Lower lobe of right lung (tissue), 1 donor: ENCODE measurements around the gene ENDOG. TPM values are rescaled to one million over a fixed set of nuclear protein-coding genes. Genes with fewer than 3 reads are reported as not detected.

Experiments used
- total RNA-seq: library from RNA; stranded (reverse); fragmentation: NEBNext Ultra II Directional; extraction: Animal tissue kit (Norgen Biotek cat#: 25700); gene quantifications from one replicate; pipeline ENCODE4 v1.2.1, GENCODE V29; 2021
- donor health status: DM: no; HTN: yes; CAD: no; lungs with severe emphysema.

The ENDOG gene
- total RNA-seq, 1 donor from 2014 or later: 21.5 TPM

Other genes starting within 250 kb of the ENDOG start
- 37.3 TPM for gene DYNC2I2, start 161.7 kb upstream of the ENDOG start, total RNA-seq
- gene SET, start 129.3 kb upstream of the ENDOG start, total RNA-seq: 197 TPM
- gene PKN3, start 116.0 kb upstream of the ENDOG start, total RNA-seq: 11.1 TPM
- gene ZDHHC12, start 94.4 kb upstream of the ENDOG start, total RNA-seq: 29.4 TPM
- gene ZER1, start 46.6 kb upstream of the ENDOG start, total RNA-seq: 45.5 TPM
- 25.6 TPM for gene TBC1D13, start 31.2 kb upstream of the ENDOG start, total RNA-seq
- gene SPOUT1, start 11.3 kb downstream of the ENDOG start, total RNA-seq: 32.1 TPM
- 7.1 TPM for gene KYAT1, start 63.5 kb downstream of the ENDOG start, total RNA-seq
- gene LRRC8A, start 63.6 kb downstream of the ENDOG start, total RNA-seq: 45.5 TPM
- gene PHYHD1, start 102.5 kb downstream of the ENDOG start, total RNA-seq: 39.8 TPM
- 14.4 TPM for gene DOLK, start 129.1 kb downstream of the ENDOG start, total RNA-seq
- 42.4 TPM for gene NUP188, start 129.2 kb downstream of the ENDOG start, total RNA-seq
- gene SH3GLB2, start 209.8 kb downstream of the ENDOG start, total RNA-seq: 94.7 TPM
- 21.2 TPM for gene MIGA2, start 218.1 kb downstream of the ENDOG start, total RNA-seq